ENCODE results near the gene SMARCD3. TPM values are rescaled to one million over a fixed set of nuclear protein-coding genes. Genes with fewer than 3 reads are reported as not detected.
A peak's percentile ranks its signal among the peaks of the same experiment; 100 is the strongest.

The SMARCD3 gene
- total and polyA plus RNA-seq, 9 of the 15 experiments (the other 6 are each of a cell fraction or from before 2014, with no cell fraction given), result 0.43 to 3.6 (median 2.6) TPM

GRCh38 chr7:151247611-151248345 is 716 bp downstream of the SMARCD3 start (continued):
- TF ChIP-seq KAT7 (CRISPR knock-in tag; IDR thresholded peaks at IDR 0.05; ENCODE audit: borderline replicate concordance), result 0 out of 2 replicates have a peak, but pooled peaks have one; percentile 34
- TF ChIP-seq C11orf30 (IDR thresholded peaks at IDR 0.05; ENCODE audit: low read depth), result no peak
- peak; percentile 33; the same call in 1 of the 2 replicates for TF ChIP-seq L3MBTL2 (IDR thresholded peaks at IDR 0.05)
- no peak for TF ChIP-seq ZNF316 (IDR thresholded peaks at IDR 0.05)
- TF ChIP-seq CBFA2T3 (IDR thresholded peaks at IDR 0.05), result no peak
- no peak for TF ChIP-seq ADNP (tag; IDR thresholded peaks at IDR 0.05)
- TF ChIP-seq HEY1 (CRISPR knock-in tag; IDR thresholded peaks at IDR 0.05; ENCODE audit: borderline replicate concordance), result no peak
- TF ChIP-seq TAF1 (IDR thresholded peaks at IDR 0.05; ENCODE audit: control insufficient read depth, extremely low read depth, insufficient read depth, low read length, severe bottlenecking), result peak; percentile 2
- no peak for TF ChIP-seq SRSF9 (IDR thresholded peaks at IDR 0.05; ENCODE audit: borderline replicate concordance, low read depth, low read length)
- peak; percentile 7; the same call in 1 of the 2 replicates for TF ChIP-seq ZBTB7A (IDR thresholded peaks at IDR 0.05; ENCODE audit: borderline replicate concordance, control insufficient read depth, low read depth, low read length)
- peak in 1 of 2 experiments; percentile 52 for TF ChIP-seq E2F6 (IDR thresholded peaks at IDR 0.05; ENCODE audit: borderline replicate concordance in 1 of 2, extremely low read depth in 1 of 2, insufficient read depth in 1 of 2, insufficient read length in 1 of 2, low read depth in 1 of 2, low read length in 1 of 2, poor library complexity in 1 of 2, severe bottlenecking in 1 of 2)
- no peak for TF ChIP-seq RFX5 (IDR thresholded peaks at IDR 0.05; ENCODE audit: low read depth, low read length)
- no peak for TF ChIP-seq MNT (conservative IDR thresholded peaks at IDR 0.05)
- no peak for TF ChIP-seq ZNF584 (CRISPR knock-in tag; IDR thresholded peaks at IDR 0.05; ENCODE audit: low read depth)

Measured in K562 (cell line).